Measurements from ENCODE around the gene NEURL2.

The NEURL2 gene

DNA sequence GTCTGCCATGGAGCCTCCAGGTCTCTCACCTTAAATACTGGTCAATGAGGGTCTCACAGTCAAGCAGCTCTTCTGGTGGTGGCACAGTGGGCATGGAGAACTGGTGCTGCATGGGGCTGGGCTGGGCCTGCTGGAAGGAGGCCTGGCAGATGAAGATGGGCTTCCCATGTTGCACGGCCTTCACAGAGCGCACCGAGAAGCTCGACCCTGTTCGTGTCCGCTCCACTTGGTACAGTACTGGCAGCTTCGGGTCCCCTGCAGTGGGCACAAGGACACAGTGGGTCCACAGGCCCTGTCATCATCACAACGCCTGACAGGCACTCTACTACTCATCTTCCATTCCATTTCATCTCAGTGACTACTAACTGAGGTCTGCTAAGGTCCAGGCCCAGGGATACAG lies 42.6 kb downstream of the NEURL2 start:
- in situ Hi-C loops (cut with MboI; ENCODE audit: low sequenced_read_pairs), result no loop called here

DNA sequence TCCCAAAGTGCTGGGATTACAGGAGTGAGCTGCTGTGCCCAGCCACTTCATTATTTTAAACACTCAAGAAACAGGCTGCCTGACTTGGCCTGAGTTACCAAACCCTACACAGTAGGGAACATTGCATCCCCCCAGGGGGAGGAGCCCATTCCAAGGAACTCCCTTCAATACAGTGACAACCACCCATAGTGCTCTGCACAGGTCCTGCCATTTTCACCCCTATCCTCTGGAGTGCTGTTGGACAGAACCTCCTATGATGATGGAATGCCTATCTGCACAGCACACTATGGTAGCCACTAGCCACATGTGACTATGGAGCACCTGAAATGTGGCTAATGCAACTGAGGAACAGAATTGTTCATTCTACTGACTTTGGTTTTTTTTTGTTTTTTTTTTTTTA lies 45.6 kb downstream of the NEURL2 start:
- in situ Hi-C loops (cut with MboI; ENCODE audit: low sequenced_read_pairs), result no loop called here

DNA sequence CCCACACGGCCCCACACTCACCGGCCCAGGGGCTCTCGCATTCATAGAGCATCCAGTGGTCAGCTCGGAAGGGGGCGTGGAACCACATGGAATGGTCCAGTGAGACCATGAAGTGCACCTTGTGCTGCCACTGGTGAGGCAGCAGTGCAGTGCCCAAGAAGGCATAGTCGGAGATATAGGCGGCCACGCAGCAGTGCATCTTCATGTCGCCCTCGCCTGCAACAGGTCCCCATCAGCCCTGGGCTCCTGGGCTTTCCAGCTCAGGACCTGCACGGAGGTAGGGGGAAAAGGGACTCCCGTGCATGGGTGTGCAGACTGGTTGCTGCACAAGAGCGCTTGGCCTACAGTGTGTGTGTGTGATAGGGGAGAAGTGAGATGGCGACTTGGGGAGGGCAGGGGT lies 47.5 kb downstream of the NEURL2 start:
- in situ Hi-C loops (cut with MboI; ENCODE audit: low sequenced_read_pairs), result no loop called here

DNA sequence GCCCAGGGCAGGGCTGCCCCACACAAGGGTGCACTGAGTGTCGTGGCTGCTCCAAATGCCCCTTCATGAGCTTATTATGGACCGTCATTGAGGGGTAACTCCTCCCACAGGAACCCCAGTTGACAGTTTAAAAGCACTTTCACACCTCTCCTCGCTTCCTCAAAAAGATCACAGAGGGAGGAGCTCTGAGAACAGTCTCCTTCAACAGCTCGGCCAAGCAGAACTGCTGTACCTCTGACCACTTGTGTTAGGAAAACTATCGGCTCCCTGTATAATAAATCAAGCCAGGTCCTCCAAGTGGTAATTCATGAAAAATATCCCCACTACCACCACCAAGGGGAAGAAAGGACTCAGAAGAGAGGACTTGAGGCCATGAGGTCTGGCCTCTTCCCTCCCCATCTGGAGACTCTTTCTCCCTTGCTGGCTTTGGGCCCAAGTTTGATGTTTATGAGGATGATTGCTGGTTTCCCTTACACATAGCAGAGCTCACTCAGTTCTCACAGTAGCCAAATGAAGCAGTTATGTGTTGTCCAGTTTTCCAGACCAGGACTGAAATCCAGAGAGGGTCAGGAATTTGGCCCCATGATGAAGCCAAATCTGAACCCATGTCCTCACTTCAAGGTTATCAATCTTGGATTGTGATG lies 48.7 kb downstream of the NEURL2 start:
- in situ Hi-C loops (cut with MboI; ENCODE audit: low sequenced_read_pairs), result no loop called here

DNA sequence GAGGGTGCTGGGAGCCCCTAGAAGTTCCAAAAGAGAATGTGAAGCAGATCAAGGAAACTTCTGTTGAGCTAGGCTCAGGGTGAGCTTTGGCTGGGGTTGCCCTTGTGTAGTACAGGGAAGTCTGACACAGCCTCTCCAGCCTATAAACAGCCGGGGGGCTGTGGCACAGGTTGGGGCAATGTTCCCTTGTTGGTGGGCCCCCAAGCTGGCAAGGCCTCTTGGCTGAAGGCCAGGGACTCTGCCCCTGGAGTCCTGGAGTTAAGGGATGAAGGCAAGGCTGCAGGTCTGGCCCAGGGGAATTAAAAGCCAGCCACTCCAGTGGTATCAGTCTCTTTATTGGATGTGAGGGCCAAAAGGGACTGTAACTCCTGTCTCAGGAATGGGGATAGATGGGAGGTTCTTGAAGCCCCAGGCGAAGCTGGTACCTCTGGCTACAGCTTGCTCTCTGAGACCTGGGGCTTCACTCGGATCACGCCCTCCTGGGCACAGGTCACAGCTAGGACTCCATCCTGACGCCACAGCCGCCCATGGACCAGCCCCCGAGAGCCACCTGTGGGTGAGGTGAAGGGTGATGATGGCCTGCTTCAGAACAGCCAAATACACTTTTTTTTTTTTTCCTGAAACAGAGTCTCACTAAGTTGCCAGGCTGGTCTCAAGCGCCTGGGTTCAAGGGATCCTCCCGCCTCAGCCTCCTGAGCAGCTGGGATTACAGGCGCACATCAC lies 49.4 kb downstream of the NEURL2 start:
- in situ Hi-C loops (cut with MboI; ENCODE audit: low sequenced_read_pairs), result no loop called here

DNA sequence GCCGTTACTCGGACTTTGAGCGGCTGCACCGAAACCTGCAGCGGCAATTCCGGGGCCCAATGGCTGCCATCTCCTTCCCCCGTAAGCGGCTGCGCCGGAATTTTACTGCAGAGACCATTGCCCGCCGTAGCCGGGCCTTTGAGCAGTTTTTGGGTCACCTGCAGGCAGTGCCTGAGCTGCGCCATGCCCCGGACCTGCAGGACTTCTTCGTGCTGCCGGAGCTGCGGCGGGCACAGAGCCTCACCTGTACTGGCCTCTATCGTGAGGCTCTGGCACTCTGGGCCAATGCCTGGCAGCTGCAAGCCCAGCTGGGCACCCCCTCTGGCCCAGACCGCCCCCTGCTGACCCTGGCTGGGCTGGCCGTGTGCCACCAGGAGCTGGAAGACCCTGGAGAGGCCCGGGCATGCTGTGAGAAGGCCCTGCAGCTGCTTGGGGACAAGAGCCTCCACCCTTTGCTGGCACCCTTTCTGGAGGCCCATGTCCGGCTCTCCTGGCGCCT lies 50.3 kb downstream of the NEURL2 start:
- in situ Hi-C loops (cut with MboI; ENCODE audit: low sequenced_read_pairs), result no loop called here
